DMS114 treated with DMSO at 0.1 percent for 48 hours (cell line): ENCODE results near the gene TRPV4.
"Not testable (repeated sequence)": the region's sequence is repeated elsewhere in the genome, so short reads cannot be mapped to it uniquely, and the experiment has no call there.

ENCODE experiments used
- DNase-seq: peaks from one replicate; lab custom pipeline; 2025; ENCODE audit not compliant: unreplicated experiment; lab: John Stamatoyannopoulos, UW

The TRPV4 gene

GRCh38 chr12:109861689-109862314 lies 28.6 kb upstream of the TRPV4 start:
- DNase-seq = no peak

DNA sequence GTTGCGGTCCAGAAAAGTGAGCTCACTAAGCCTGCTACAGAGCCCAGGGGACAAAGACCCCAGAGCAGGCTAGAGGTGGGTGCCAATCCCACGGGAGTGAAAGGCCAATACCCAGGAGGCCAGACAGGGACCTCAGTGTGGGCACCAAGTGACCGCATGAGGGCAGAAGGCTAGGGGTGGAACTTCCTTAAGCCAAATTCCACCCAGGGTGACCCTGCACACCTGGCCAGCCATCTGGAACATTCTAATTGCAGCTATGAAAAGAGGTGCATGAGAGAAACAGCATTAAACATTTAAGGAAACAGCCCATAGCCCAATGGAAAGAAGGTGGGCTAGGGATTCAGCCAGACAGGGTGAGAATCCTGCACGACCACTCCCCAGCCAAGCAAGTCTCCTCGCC lies 27.8 kb upstream of the TRPV4 start:
- DNase-seq = no peak

- DNase-seq = no peak
Observed at GRCh38 chr12:109858764-109859163, 25.6 kb upstream of the TRPV4 start.

GRCh38 chr12:109857715-109858114 lies 24.5 kb upstream of the TRPV4 start:
- no peak for DNase-seq

DNA sequence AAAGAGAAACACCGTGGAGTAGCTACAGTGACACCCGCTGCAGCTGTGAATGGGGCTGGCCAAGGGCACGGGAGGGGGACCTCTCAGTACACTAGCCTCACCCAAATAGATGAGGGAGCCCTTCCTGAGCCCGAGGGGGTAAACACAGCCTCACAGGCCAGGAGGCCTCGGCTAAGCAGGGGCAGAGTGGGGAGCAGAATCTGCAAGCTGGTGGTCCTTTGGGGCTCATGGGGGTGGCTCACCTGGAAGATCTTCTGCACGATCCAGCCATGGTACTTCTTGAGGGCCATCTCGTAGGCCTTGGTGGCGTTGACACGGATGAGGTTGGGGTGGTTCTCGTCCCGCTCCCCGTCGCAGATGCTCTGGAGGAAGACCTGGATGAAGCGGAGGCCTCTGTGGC lies 22.2 kb upstream of the TRPV4 start:
- DNase-seq = no peak

GRCh38 chr12:109850518-109850917 lies 17.3 kb upstream of the TRPV4 start:
- DNase-seq = not testable (repeated sequence)

GRCh38 chr12:109847142-109847735 lies 14.0 kb upstream of the TRPV4 start:
- DNase-seq = no peak

DNA sequence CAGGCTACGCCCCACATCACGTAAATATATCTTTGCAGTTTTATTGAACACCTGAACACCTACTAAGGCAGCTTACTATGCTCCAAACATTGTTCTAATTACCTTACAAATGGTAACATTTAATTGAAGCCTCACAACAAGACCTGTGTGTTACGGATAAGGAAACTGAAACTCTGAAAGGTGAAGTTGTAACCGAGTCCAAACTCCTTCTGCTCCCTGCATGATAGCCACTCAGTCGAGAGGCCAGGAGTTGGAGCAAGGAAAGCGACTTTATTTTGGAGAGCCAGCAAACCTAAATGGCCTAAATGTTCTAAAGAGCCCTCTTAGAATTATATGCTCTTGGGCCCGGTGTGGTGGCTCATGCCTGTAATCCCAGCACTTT lies 12.6 kb upstream of the TRPV4 start:
- DNase-seq = no peak

DNA sequence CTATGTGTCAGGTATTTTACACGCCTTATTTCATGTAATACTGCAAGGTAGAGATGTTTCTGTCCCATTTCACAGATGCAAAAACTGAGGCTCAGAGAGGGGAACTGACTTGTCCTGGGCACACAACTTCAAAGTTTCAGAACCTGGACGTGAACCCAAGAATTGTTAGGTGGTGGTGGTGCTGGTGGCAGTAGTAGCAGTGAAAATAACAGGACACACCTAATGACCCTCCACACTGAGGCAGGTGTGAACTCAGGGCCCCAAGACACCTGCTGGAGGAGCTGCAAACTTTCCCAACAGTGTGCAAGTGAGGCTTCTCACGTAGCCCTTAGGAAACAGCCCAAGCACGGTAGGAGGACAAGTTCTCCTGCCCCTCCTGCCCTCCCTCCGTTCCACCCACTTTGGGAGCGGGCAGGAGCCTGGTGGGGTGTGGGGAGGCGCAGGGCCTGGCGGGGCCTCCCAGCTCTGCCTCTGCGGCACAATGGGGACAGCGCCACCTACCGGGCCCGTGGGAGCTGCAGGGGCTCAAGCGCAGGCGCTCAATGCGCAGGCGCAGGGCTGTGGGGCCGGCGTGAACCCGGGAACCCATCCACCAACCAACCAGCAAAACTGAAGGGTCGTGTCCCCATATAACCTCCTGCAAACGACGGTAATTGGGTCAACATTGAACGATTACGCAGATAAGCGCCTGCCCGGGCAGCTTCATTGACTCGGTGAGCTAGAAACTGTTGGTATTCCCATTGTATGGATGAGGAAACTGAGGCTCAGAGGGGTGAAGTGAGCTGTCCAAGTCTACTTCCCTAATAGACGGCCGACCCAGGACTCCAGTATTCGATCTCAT lies 12.0 kb upstream of the TRPV4 start:
- DNase-seq = peak; percentile 34

DNA sequence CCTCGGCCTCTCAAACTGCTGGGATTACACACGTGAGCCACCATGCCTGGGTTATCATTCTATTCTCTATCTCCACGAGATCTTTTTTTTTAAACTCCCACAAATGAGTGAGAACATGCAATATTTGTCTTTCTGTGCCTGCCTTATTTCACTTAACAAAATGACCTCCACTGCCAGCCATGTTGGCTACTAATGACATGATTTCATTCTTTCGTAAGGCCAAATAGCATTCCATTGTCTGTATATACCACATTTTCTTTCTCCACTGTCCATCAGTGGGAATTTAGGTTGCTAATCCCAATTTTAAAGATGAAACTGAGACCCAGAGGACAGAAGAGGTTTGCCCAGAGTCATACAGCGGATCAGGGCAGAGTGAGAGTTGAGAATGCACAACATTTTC lies 10.9 kb upstream of the TRPV4 start:
- DNase-seq = no peak

- no peak for DNase-seq
Observed at GRCh38 chr12:109842021-109842420, 8.8 kb upstream of the TRPV4 start.

- DNase-seq = no peak
Observed at GRCh38 chr12:109841356-109841755, 8.2 kb upstream of the TRPV4 start.

GRCh38 chr12:109840305-109841074 lies 7.3 kb upstream of the TRPV4 start:
- no peak for DNase-seq

DNA sequence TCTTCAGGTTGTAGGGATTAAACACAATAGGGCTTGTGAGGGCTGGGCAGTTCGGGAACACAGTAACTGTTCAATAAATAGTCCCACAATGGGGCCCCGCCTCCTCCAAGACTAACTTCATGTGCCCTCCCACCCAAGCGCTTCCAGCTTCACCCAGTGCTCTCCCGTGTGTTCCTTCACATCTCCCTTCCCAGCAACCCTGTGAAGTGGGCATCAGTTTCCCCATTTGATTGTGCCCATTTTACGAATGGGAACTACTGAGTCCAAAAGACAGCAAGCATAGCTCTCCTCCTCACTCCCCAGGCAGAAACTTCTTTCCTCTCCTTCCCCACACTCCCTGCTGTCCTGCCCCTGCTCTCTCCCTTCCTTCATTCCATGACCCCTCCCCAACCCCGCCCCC lies 6.2 kb upstream of the TRPV4 start:
- DNase-seq = no peak

- DNase-seq = no peak
Observed at GRCh38 chr12:109836916-109837315, 3.7 kb upstream of the TRPV4 start.

DNA sequence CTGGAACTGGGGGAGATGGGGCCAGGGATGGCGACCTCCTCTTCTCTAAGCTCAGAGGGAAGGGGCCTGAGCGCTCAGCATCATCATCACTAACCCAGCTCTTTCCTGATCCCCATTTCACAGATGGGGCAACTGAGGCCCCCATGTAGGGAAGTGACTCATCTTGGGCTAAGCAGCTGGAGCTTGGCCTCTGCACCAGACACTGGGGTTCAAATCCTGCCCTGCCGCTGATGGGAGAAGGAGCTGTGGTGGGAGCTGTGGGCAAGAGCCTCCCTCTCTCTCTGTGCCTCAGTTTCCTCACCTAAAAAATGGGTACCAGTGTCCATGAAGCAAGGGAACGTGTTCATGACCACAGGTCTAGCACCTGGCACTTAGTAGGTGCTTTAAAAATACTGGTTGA lies 2.6 kb upstream of the TRPV4 start:
- DNase-seq = no peak

DNA sequence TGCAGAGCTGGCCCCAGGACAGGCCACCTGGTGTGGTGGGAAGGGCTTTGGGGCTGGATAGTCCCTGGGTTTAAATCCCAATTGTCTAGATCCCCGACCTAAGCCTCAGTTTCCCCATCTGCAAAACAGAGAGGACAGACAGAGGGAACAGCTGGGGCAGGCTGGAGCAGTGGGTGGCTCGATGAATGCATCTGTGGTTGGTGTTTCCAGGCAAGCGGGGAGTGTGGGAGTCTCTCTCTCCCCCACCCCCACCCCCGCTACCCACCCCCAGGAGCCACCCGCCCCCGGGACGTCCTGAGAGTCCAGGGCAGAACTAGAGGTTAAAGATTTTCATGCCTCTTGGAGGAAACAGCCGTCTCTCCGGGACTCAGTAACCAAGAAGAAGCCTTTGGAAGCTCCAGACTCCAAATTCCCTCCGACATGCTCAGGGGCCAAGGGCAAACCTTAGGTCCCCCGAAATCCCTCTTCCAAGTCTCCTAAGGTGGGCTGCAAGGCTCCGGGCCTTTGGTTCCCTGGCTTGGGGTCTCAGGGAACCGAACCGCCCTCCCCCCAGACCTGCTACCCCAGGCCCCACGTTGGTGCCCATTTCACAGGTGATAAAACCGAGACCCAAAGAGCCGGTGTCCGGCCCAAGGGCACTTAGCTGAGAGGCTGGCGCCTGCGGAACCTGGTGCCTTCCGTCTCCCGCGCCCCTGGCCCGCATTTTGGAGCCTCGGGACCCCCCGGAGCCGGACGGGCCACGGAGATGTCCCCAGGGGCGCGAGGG lies 474 bp downstream of the TRPV4 start:
- DNase-seq = no peak

- no peak for DNase-seq
Observed at GRCh38 chr12:109831929-109832328, 1.3 kb downstream of the TRPV4 start.

- DNase-seq = no peak
Observed at GRCh38 chr12:109831365-109831764, 1.8 kb downstream of the TRPV4 start.

DNA sequence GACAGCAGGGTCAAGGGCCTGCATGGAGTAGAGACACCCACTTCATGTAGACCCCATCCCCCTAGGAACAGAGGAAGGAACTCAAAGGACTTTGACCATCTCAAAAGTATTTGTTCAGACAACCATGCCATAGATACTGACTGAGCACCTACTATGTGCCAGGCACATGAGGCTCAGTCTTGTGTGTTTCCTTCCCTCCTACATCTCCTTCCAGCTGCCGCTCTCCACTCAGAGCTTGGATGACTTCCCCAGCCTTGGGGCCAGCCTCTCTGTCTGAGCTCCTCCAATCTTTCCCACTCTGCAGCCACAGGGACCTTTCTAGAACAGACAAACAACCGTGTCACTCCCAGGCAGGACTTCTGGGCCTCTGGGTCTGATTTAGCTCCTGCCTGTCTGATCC lies 2.5 kb downstream of the TRPV4 start:
- DNase-seq = no peak

- DNase-seq = no peak
Observed at GRCh38 chr12:109830267-109830666, 2.9 kb downstream of the TRPV4 start.
